Peyer's patch (tissue), 4 donors: ENCODE data around the gene HNMT.

Experiments used
- CTCF ChIP-seq, 6 experiments: fragments of 450-650 bp in 4 of 6; fragments of 200-600 bp in 2 of 6; sonication (generic) in 1 of 6; IDR thresholded peaks; one replicate each; pipeline ENCODE4 v1.5.1; 2017 to 2019; ENCODE audit warnings: antibody characterized with exemption in 6 of 6, mild to moderate bottlenecking in 3 of 6, moderate library complexity in 1 of 6
- POLR2A ChIP-seq, 2 donors: fragments of 450-650 bp; IDR thresholded peaks; one replicate each; pipeline ENCODE4 v1.5.1; 2017; ENCODE audit warnings: antibody characterized with exemption in 2 of 2, mild to moderate bottlenecking in 2 of 2, moderate library complexity in 2 of 2

GRCh38 chr2:138012968-138013367, 48.7 kb downstream of the HNMT start:
- no peak for TF ChIP-seq CTCF (IDR thresholded peaks at IDR 0.05)
- no peak for TF ChIP-seq POLR2A (IDR thresholded peaks at IDR 0.05)
